HCT116 (cell line): ENCODE results near the gene ZBED5. TPM values are rescaled to one million over a fixed set of nuclear protein-coding genes. Genes with fewer than 3 reads are reported as not detected.

Source experiments
- ATAC-seq: fragments of 200-7000 bp; cut with Tn5 transposase; 2 replicates; pipeline ENCODE4 v1.9.1; 2020; ENCODE audit warnings: mild to moderate bottlenecking, moderate library complexity
- BruUV-seq: library from RNA; stranded (reverse); fragments of 400-500 nt; replicated peaks from 2 replicates; lab custom pipeline; 2021; lab: Mats Ljungman, UMichigan
- CTCF ChIA-PET: fragments of 300-600 bp; sonication (Branson Sonifier 250); formaldehyde crosslinking; loops from one replicate; lab custom pipeline; 2021; ENCODE audit warnings: antibody characterized with exemption; lab: Charles Lee
- POLR2A ChIA-PET: fragments of 300-600, 350-600 bp; sonication (Branson Sonifier 250); formaldehyde crosslinking; loops from one replicate; lab custom pipeline; 2021; ENCODE audit warnings: antibody characterized with exemption; lab: Charles Lee
- RAD21 ChIA-PET, 2 experiments: fragments of 300-600 bp; sonication (Branson Sonifier 250); formaldehyde crosslinking; loops; one replicate each; lab custom pipeline; 2023; ENCODE audit warnings: low total read pairs in 2 of 2; ENCODE audit not compliant: uncharacterized antibody in 2 of 2, unreplicated experiment in 2 of 2, low non-redundant PET in 1 of 2; lab: Charles Lee
- DNase-seq: peaks from one replicate; pipeline ENCODE4 v3.0.0-alpha.2; 2010; ENCODE audit warnings: low read depth, low spot score
- H2AFZ ChIP-seq: fragments of 200-600 bp; shearing (Covaris generic), sonication (generic); 2 replicates; pipeline ENCODE4 v1.6.1; 2017; ENCODE audit warnings: low read depth, mixed run types, mixed read lengths, antibody characterized with exemption, low read length; ENCODE audit not compliant: poor library complexity, severe bottlenecking
- H3K27ac ChIP-seq: 2 replicates; pipeline ENCODE4 v1.5.1; 2012; ENCODE audit warnings: low read depth, low read length
- H3K27me3 ChIP-seq: fragments of 200-600 bp; sonication (generic); 2 replicates; pipeline ENCODE4 v1.6.1; 2016; ENCODE audit warnings: mixed run types, low read length, mixed read lengths; ENCODE audit not compliant: insufficient read depth
- H3K36me3 ChIP-seq, 2 experiments: fragments of 200-500 bp in 1 of 2; fragments of 200-600 bp in 1 of 2; sonication (Bioruptor generic) in 1 of 2; sonication (generic) in 1 of 2; 2 replicates each; pipeline versions ENCODE4 v1.5.1 to v1.6.1; 2014 to 2016; ENCODE audit warnings: low read length in 2 of 2, inconsistent platforms in 1 of 2, mixed read lengths in 1 of 2, mixed run types in 1 of 2; ENCODE audit not compliant: insufficient read depth in 2 of 2, control insufficient read depth in 1 of 2
- H3K4me1 ChIP-seq, 2 experiments: fragments of 200-600 bp in 1 of 2; sonication (generic) in 1 of 2; 2 replicates each; pipeline versions ENCODE4 v1.5.1 to v1.6.1; 2012 to 2017; ENCODE audit warnings: low read length in 2 of 2, inconsistent platforms in 1 of 2, mild to moderate bottlenecking in 1 of 2, mixed read lengths in 1 of 2, mixed run types in 1 of 2, moderate library complexity in 1 of 2; ENCODE audit not compliant: insufficient read depth in 2 of 2, control insufficient read depth in 1 of 2
- H3K4me2 ChIP-seq: fragments of 200-600 bp; sonication (generic); 2 replicates; pipeline ENCODE4 v1.6.1; 2017; ENCODE audit warnings: mixed run types, low read length, mixed read lengths
- H3K4me3 ChIP-seq, 2 experiments: fragments of 200-600 bp in 1 of 2; sonication (generic) in 1 of 2; replicated peaks in 1 of 2; 2 replicates each; pipeline ENCODE4 v1.5.1; 2011 to 2016; ENCODE audit warnings: low read length in 2 of 2, control low read depth in 1 of 2, low read depth in 1 of 2, mild to moderate bottlenecking in 1 of 2, mixed read lengths in 1 of 2, mixed run types in 1 of 2
- H3K79me2 ChIP-seq: fragments of 200-600 bp; sonication (generic); 2 replicates; pipeline ENCODE4 v1.6.1; 2017; ENCODE audit warnings: mild to moderate bottlenecking, mixed run types, low read length, moderate library complexity, mixed read lengths; ENCODE audit not compliant: insufficient read depth
- H3K9ac ChIP-seq: fragments of 200-600 bp; sonication (generic); 2 replicates; pipeline ENCODE4 v1.6.1; 2016; ENCODE audit warnings: low read length, mixed read lengths
- H3K9me2 ChIP-seq: fragments of 200-600 bp; sonication (generic), shearing (Covaris generic); 2 replicates; pipeline ENCODE4 v1.6.1; 2017; ENCODE audit warnings: mixed run types, mild to moderate bottlenecking, moderate library complexity; ENCODE audit not compliant: insufficient read depth
- H3K9me3 ChIP-seq, 2 experiments: fragments of 200-500 bp in 1 of 2; fragments of 200-600 bp in 1 of 2; sonication (Bioruptor generic) in 1 of 2; sonication (generic) in 1 of 2; 2 replicates each; pipeline ENCODE4 v1.6.1; 2014 to 2017; ENCODE audit warnings: low read length in 2 of 2, mixed read lengths in 2 of 2, inconsistent platforms in 1 of 2, low read depth in 1 of 2, mild to moderate bottlenecking in 1 of 2, mixed run types in 1 of 2, moderate library complexity in 1 of 2; ENCODE audit not compliant: control insufficient read depth in 1 of 2, insufficient read depth in 1 of 2
- H4K20me1 ChIP-seq: fragments of 200-600 bp; sonication (generic), shearing (Covaris generic); 2 replicates; pipeline ENCODE4 v1.6.1; 2017; ENCODE audit warnings: mixed run types, mild to moderate bottlenecking, moderate library complexity; ENCODE audit not compliant: insufficient read depth
- CBX3 ChIP-seq: IDR thresholded peaks from 2 replicates; pipeline ENCODE4 v1.6.1; 2012; ENCODE audit warnings: low read depth
- CEBPB ChIP-seq: IDR thresholded peaks from 2 replicates; pipeline ENCODE4 v1.6.1; 2012; ENCODE audit warnings: low read depth
- CTCF ChIP-seq, 3 experiments: fragments of 200-600 bp in 1 of 3; sonication (generic) in 1 of 3; IDR thresholded peaks in 2 of 3; conservative IDR thresholded peaks in 1 of 3; 2 replicates each; pipeline ENCODE4 v1.5.1; 2012 to 2017; ENCODE audit warnings: low read depth in 2 of 3, low read length in 2 of 3, antibody characterized with exemption in 1 of 3, borderline replicate concordance in 1 of 3, control low read depth in 1 of 3, mild to moderate bottlenecking in 1 of 3, mixed read lengths in 1 of 3, mixed run types in 1 of 3, moderate library complexity in 1 of 3; ENCODE audit not compliant: insufficient read depth in 1 of 3
- EGR1 ChIP-seq: IDR thresholded peaks from 2 replicates; pipeline ENCODE4 v1.6.1; 2012; ENCODE audit warnings: low read depth
- ELF1 ChIP-seq: IDR thresholded peaks from 2 replicates; pipeline ENCODE4 v1.6.1; 2012; ENCODE audit warnings: low read depth, borderline replicate concordance
- EZH2phosphoT487 ChIP-seq: fragments of 200-600 bp; IDR thresholded peaks from 2 replicates; pipeline ENCODE4 v1.6.1; 2018; ENCODE audit warnings: antibody characterized with exemption, borderline replicate concordance
- FOSL1 ChIP-seq: IDR thresholded peaks from 2 replicates; pipeline ENCODE4 v1.6.1; 2012; ENCODE audit warnings: low read depth
- JUND ChIP-seq: IDR thresholded peaks from 2 replicates; pipeline ENCODE4 v1.6.1; 2012
- MAX ChIP-seq: IDR thresholded peaks from 2 replicates; pipeline ENCODE4 v1.6.1; 2012
- SIN3A ChIP-seq: IDR thresholded peaks from 2 replicates; pipeline ENCODE4 v1.6.1; 2012; ENCODE audit warnings: low read depth
- TCF7L2 ChIP-seq: IDR thresholded peaks from 2 replicates; pipeline ENCODE4 v1.7.0; 2011; ENCODE audit warnings: borderline replicate concordance, inconsistent platforms; ENCODE audit not compliant: insufficient read depth, insufficient read length; ENCODE audit errors: extremely low read depth
- ZBTB33 ChIP-seq: IDR thresholded peaks from 2 replicates; pipeline ENCODE4 v1.6.1; 2011; ENCODE audit warnings: mild to moderate bottlenecking, low read length, moderate library complexity; ENCODE audit not compliant: insufficient replicate concordance; ENCODE audit errors: extremely low read depth
- ZFX ChIP-seq: fragments of 450-650 bp; IDR thresholded peaks from 2 replicates; pipeline ENCODE4 v1.6.1; 2017
- ZNF274 ChIP-seq: fragments of 200-500 bp; sonication (Bioruptor generic); IDR thresholded peaks from 2 replicates; pipeline ENCODE4 v1.6.1; 2014; ENCODE audit warnings: mild to moderate bottlenecking, low read depth, low read length, inconsistent platforms
- intact Hi-C: fragments of 100-400 bp; cut with micrococcal nuclease; formaldehyde crosslinking; loops from 2 replicates; pipeline ENCODE4 v1.10.0; 2022
- total RNA-seq: library from RNA; stranded (reverse); gene quantifications from one replicate; pipeline ENCODE4 v1.2.1, GENCODE V29; 2021; ENCODE audit not compliant: unreplicated experiment

The ZBED5 gene
- total RNA-seq, 1 experiment from 2014 or later: 26.8 TPM

- H3K4me1 ChIP-seq: no peaks in the 10 kb centered on the region
- H3K4me2 ChIP-seq: no peak overlapping the region
- DNase-seq: no peak
- H3K27ac ChIP-seq: no peak overlapping the region
- POLR2A ChIA-PET: no interaction called here
- H3K9me3 ChIP-seq: no peaks in the 10 kb centered on the region
- H3K4me3 ChIP-seq: no peak overlapping the region
- RAD21 ChIA-PET: no interaction called here
- no TSS peak for BruUV-seq
- no peak overlapping the region for H2AFZ ChIP-seq
- H3K9ac ChIP-seq: no peak overlapping the region
- H3K36me3 ChIP-seq: no peaks in the 10 kb centered on the region
- no peaks in the 10 kb centered on the region for H3K79me2 ChIP-seq
- no peak for ATAC-seq
- CTCF ChIA-PET: no interaction called here
- H4K20me1 ChIP-seq: no peaks in the 10 kb centered on the region
- TF ChIP-seq ZFX (no peak), SIN3A (no peak), EZH2phosphoT487 (no peak), FOSL1 (no peak), JUND (no peak), TCF7L2 (no peak), CBX3 (no peak), ELF1 (no peak), CEBPB (no peak), MAX (no peak), ZNF274 (no peak), CTCF (IDR thresholded peaks at IDR 0.05 in 2 of 3, conservative IDR thresholded peaks at IDR 0.05 in 1 of 3; ENCODE audit: borderline replicate concordance in 1 of 3, insufficient read depth in 1 of 3, low read depth in 2 of 3, low read length in 2 of 3) (no peak), ZBTB33 (no peak), EGR1 (no peak)
- intact Hi-C loops: no loop called here
- no peaks in the 10 kb centered on the region for H3K9me2 ChIP-seq
- no peaks in the 10 kb centered on the region for H3K27me3 ChIP-seq
These were observed 9.1 kb upstream of the ZBED5 start for GRCh38 chr11:10866893-10867331.
